GM11168 (cell line): Measurements from ENCODE around the gene NDUFA13.

Experiments used
- in situ Hi-C: fragments of 300-500 bp; cut with MboI; formaldehyde crosslinking; loops from one replicate; pipeline ENCODE4 v1.12.0; 2022; ENCODE audit warnings: low sequenced_read_pairs; ENCODE audit not compliant: unreplicated experiment

NDUFA13 gene

GRCh38 chr19:19529783-19530422, 13.9 kb downstream of the NDUFA13 start:
- in situ Hi-C loops: loop anchor here (10.0 to 25.0 kb wide), 2 partner anchors 115 to 257 kb away; partner anchors contain the start of gene GMIP

GRCh38 chr19:19530423-19530804, 14.4 kb downstream of the NDUFA13 start:
- in situ Hi-C loops: loop anchor here (25.0 kb wide), 1 partner anchor 257 kb away; no protein-coding TSS in a partner anchor

GRCh38 chr19:19530889-19531288, 14.9 kb downstream of the NDUFA13 start:
- in situ Hi-C loops: loop anchor here (25.0 kb wide), 1 partner anchor 256 kb away; no protein-coding TSS in a partner anchor

GRCh38 chr19:19531951-19532805, 16.2 kb downstream of the NDUFA13 start:
- in situ Hi-C loops: loop anchor here (25.0 kb wide), 1 partner anchor 255 kb away; no protein-coding TSS in a partner anchor

GRCh38 chr19:19532806-19533701, 17.0 kb downstream of the NDUFA13 start:
- in situ Hi-C loops: loop anchor here (25.0 kb wide), 1 partner anchor 254 kb away; no protein-coding TSS in a partner anchor

- in situ Hi-C loops: loop anchor here (25.0 kb wide), 1 partner anchor 253 kb away; no protein-coding TSS in a partner anchor
Observed at GRCh38 chr19:19533841-19534240, 17.8 kb downstream of the NDUFA13 start.

GRCh38 chr19:19534556-19535265, 18.7 kb downstream of the NDUFA13 start:
- in situ Hi-C loops: loop anchor here (25.0 kb wide), 1 partner anchor 253 kb away; no protein-coding TSS in a partner anchor

GRCh38 chr19:19535311-19536191, 19.5 kb downstream of the NDUFA13 start:
- in situ Hi-C loops: loop anchor here (25.0 kb wide), 1 partner anchor 252 kb away; no protein-coding TSS in a partner anchor

GRCh38 chr19:19537075-19538048, 21.3 kb downstream of the NDUFA13 start:
- in situ Hi-C loops: loop anchor here (25.0 kb wide), 1 partner anchor 250 kb away; no protein-coding TSS in a partner anchor

GRCh38 chr19:19538061-19538784, 22.2 kb downstream of the NDUFA13 start, which contains the start of gene CILP2:
Gene CILP2 (plus strand): TSS chr19:19538265. CDS start chr19:19538350, 85 bp downstream.
- in situ Hi-C loops: loop anchor here (25.0 kb wide), 1 partner anchor 249 kb away; no protein-coding TSS in a partner anchor

- in situ Hi-C loops: loop anchor here (25.0 kb wide), 1 partner anchor 249 kb away; no protein-coding TSS in a partner anchor
Observed at GRCh38 chr19:19538785-19539166, 22.8 kb downstream of the NDUFA13 start.

- in situ Hi-C loops: loop anchor here (25.0 kb wide), 1 partner anchor 248 kb away; no protein-coding TSS in a partner anchor
Observed at GRCh38 chr19:19539698-19540063, 23.7 kb downstream of the NDUFA13 start.

GRCh38 chr19:19540064-19540714, 24.2 kb downstream of the NDUFA13 start:
- in situ Hi-C loops: loop anchor here (25.0 kb wide), 1 partner anchor 247 kb away; no protein-coding TSS in a partner anchor

- in situ Hi-C loops: loop anchor here (25.0 kb wide), 1 partner anchor 246 kb away; no protein-coding TSS in a partner anchor
Observed at GRCh38 chr19:19540715-19541515, 24.9 kb downstream of the NDUFA13 start.

GRCh38 chr19:19541616-19542015, 25.6 kb downstream of the NDUFA13 start:
- in situ Hi-C loops: loop anchor here (25.0 kb wide), 1 partner anchor 246 kb away; no protein-coding TSS in a partner anchor
